Measurements from ENCODE around the gene WWOX. TPM values are rescaled to one million over a fixed set of nuclear protein-coding genes. Genes with fewer than 3 reads are reported as not detected.

The WWOX gene
- total and polyA plus RNA-seq, 2 of the 8 experiments (the other 6 are each of a cell fraction or from before 2014, with no cell fraction given): 5.4 to 16.7 TPM

DNA sequence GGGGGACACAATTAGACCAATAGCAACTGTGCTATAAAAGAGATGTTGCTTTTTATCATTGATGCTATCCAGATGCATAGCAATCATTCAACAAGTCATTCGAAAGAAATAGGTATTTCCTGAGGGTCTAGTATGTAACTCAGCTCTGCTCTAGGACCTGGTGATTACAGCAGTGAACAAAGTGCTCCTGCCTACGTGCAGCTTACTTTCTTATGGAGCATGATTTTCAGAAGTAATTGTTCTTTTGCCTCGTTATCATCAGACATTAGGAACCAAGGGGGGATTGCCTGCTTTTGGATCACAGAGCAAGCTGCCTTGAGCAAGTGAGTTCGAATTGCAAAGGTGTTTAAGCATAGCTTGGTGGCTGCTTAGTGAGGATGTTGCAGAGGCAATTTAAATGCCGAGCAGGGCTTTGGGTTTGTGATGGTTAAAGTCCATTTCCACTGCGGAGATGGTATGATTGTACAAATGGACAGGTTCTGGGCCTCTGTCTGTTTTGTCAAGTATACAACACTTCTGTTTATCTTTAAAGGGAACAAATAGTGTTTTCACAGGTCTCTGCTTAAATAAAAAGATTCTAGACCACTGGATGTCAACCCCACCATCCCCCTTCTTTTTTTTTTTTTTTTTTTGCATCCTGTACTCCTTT is 41.5 kb downstream of the WWOX start:
- Histone ChIP-seq H3K9ac (replicated peaks in 1 of 4; ENCODE audit: extremely low read depth in 1 of 4, low read depth in 3 of 4, low read length in 3 of 4) (no peak overlapping the region), H3K18ac (ENCODE audit: extremely low read depth, low read length) (no peak overlapping the region), H3K9me3 (ENCODE audit: insufficient read depth in 2 of 2, low read depth in 1 of 2, low read length in 1 of 2) (no peaks in the 10 kb centered on the region), H3K36me3 (ENCODE audit: control insufficient read depth in 2 of 4, insufficient read depth in 4 of 4, low read length in 3 of 4) (no peaks in the 10 kb centered on the region), H4K20me1 (replicated peaks in 1 of 2; ENCODE audit: control insufficient read depth in 1 of 2, insufficient read depth in 2 of 2, low read length in 2 of 2) (no peaks in the 10 kb centered on the region), H3K23me2 (ENCODE audit: low read depth, low read length) (no peaks in the 10 kb centered on the region), H3K27ac (ENCODE audit: low read depth, low read length) (no peak overlapping the region), H4K8ac (ENCODE audit: extremely low read depth, insufficient read depth, low read length) (no peak overlapping the region), H3K14ac (ENCODE audit: insufficient read length) (no peak overlapping the region), H2BK15ac (ENCODE audit: low read length) (no peak overlapping the region), H3K4me1 (replicated peaks in 1 of 4; ENCODE audit: control insufficient read depth in 3 of 4, insufficient read depth in 4 of 4, low read length in 3 of 4) (peaks cover 0 to 4% (median 0%) of the 10 kb centered on the region in 4 experiments; a peak in 1 of 7 replicates), H3K79me1 (ENCODE audit: low read depth, low read length) (no peaks in the 10 kb centered on the region), H4K5ac (ENCODE audit: insufficient read length, low read depth, low read length) (no peak overlapping the region), H3K79me2 (ENCODE audit: control insufficient read depth in 1 of 2, insufficient read depth in 2 of 2, low read length in 2 of 2) (no peaks in the 10 kb centered on the region), H3K23ac (ENCODE audit: insufficient read length) (no peak overlapping the region), H2BK12ac (ENCODE audit: low read depth, low read length) (no peak overlapping the region), H3K4ac (replicated peaks; ENCODE audit: insufficient read length, low read depth, low read length) (no peak overlapping the region), H3K27me3 (replicated peaks in 1 of 4; ENCODE audit: control insufficient read depth in 3 of 4, extremely low read depth in 1 of 4, insufficient read depth in 3 of 4, low read length in 3 of 4) (no peaks in the 10 kb centered on the region; a peak in 1 of 7 replicates), H3K56ac (replicated peaks; ENCODE audit: insufficient read length, low read depth, low read length) (no peak overlapping the region), H2BK5ac (ENCODE audit: low read depth, low read length) (no peak overlapping the region), H3K4me3 (ENCODE audit: extremely low read depth in 1 of 4, insufficient read depth in 2 of 4, low read depth in 3 of 4, low read length in 4 of 4) (no peak overlapping the region), H2BK20ac (ENCODE audit: low read length) (no peak overlapping the region), H2AK5ac (ENCODE audit: low read depth, low read length) (no peak overlapping the region), H4K91ac (replicated peaks; ENCODE audit: insufficient read length, low read length) (no peak overlapping the region), H3K4me2 (ENCODE audit: insufficient read depth in 1 of 2, low read depth in 2 of 2, low read length in 2 of 2) (no peak overlapping the region), H2BK120ac (replicated peaks; ENCODE audit: low read depth, low read length) (no peak overlapping the region), H2AFZ (ENCODE audit: low read length) (no peak overlapping the region)
- CTCF ChIA-PET (ENCODE audit: partially characterized antibody): no interaction called here
- POLR2A ChIA-PET (ENCODE audit: partially characterized antibody): interaction anchor here (0.8 kb wide), 1 partner anchor 101 kb away, joined by 3 read pairs; no protein-coding TSS in a partner anchor
- TF ChIP-seq KDM4A (IDR thresholded peaks at IDR 0.05; ENCODE audit: low read depth, low read length, severe bottlenecking): no peak
- FAIRE-seq (no peak), DNase-seq (ENCODE audit: low read depth in 1 of 2, low spot score in 2 of 2) (no peak)
- 88% methylated on average over 6 of the region's 6 CpGs; no CpG with 5 or more reads in 1 of the 2 experiments for WGBS, 2 experiments (ENCODE audit: extremely low coverage in 1 of 2, insufficient coverage in 1 of 2, insufficient read length in 1 of 2, insufficient replicate concordance in 2 of 2, low coverage in 1 of 2, low lambda C conversion rate in 2 of 2, missing lambda C conversion rate in 1 of 2)

Measured in H1 (cell line).